Activated T-cell treated with anti-CD3 and anti-CD28 coated beads for 1 hour (primary cell): Measurements from ENCODE around the gene GNAS-AS1.
A peak's percentile ranks its signal among the peaks of the same experiment; 100 is the strongest.

Experiments used
- DNase-seq: peaks from one replicate; pipeline ENCODE4 v3.0.0-alpha.2; 2020; ENCODE audit warnings: low read depth

The GNAS-AS1 gene

DNA sequence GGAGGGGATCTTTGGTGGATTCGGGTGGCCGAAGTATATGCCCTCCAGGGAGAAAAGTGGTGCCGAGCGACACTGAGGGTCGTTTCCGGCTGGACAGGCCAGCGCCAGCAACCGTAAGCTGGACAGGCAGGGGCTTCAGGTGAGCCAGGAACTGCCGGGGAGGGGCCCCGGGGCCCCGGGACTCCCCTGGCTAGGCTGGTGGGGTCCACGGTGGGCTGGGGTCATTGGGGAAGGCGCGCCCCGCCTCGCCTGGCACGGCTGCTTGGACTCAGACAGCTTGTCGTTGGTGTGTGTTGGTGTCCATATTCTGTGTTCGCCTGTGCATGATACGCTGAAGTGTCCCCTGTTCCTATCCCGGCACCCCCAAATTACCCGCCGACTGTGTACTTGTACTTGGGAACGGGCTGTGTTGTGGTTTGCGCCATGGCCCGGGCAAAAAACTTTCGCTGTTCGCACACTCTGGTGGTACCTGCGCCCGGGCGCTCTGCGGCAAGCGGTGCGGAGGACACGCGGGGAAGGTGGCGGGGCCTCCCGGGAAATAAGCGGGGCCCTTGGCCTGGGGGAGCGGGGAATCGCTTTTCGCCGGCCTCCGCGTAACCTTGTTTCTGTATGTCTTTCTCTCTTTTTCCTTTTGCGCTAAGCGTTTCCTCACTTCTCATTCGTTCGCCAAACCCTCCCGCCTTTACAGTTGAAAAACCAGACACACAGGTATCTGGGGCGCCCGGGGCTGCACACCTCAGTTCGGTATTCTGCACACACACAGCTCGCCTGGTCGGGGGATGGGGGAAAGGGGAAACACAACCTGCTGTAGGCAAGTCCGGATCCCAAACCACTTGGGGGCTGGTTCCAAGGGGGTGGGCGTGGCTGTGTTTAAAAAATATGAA is 5.0 kb upstream of the GNAS-AS1 start:
- DNase-seq = no peak

DNA sequence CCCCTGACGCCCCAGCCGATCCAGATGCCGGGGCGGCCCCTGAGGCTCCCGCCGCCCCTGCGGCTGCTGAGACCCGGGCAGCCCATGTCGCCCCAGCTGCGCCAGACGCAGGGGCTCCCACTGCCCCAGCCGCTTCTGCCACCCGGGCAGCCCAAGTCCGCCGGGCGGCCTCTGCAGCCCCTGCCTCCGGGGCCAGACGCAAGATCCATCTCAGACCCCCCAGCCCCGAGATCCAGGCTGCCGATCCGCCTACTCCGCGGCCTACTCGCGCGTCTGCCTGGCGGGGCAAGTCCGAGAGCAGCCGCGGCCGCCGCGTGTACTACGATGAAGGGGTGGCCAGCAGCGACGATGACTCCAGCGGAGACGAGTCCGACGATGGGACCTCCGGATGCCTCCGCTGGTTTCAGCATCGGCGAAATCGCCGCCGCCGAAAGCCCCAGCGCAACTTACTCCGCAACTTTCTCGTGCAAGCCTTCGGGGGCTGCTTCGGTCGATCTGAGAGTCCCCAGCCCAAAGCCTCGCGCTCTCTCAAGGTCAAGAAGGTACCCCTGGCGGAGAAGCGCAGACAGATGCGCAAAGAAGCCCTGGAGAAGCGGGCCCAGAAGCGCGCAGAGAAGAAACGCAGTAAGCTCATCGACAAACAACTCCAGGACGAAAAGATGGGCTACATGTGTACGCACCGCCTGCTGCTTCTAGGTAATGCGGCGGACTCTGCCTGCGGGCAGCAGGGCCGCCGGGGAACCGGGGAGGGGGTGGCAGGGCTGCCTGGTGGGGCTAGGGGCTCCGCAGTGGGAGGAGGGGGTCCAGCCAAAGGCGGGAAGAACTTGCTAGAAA is 4.2 kb upstream of the GNAS-AS1 start:
- DNase-seq = no peak

DNA sequence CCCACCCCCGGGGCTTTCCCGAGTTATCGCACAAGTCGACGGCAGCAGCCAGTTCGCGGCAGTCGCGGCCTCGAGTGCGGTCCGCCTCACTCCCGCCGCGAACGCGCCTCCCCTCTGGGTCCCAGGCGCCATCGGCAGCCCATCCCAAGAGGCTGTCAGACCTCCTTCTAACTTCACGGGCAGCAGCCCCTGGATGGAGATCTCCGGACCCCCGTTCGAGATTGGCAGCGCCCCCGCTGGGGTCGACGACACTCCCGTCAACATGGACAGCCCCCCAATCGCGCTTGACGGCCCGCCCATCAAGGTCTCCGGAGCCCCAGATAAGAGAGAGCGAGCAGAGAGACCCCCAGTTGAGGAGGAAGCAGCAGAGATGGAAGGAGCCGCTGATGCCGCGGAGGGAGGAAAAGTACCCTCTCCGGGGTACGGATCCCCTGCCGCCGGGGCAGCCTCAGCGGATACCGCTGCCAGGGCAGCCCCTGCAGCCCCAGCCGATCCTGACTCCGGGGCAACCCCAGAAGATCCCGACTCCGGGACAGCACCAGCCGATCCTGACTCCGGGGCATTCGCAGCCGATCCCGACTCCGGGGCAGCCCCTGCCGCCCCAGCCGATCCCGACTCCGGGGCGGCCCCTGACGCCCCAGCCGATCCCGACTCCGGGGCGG is 3.4 kb upstream of the GNAS-AS1 start:
- DNase-seq = no peak

- DNase-seq = no peak
Measured at GRCh38 chr20:58853466-58853865, 2.8 kb upstream of the GNAS-AS1 start.

- peak; percentile 38 for DNase-seq
Measured at GRCh38 chr20:58852543-58853271, 2.0 kb upstream of the GNAS-AS1 start, which contains the start of gene GNAS. Gene GNAS, plus strand, starts transcription at chr20:58852716.

GRCh38 chr20:58851969-58852458 is 1.3 kb upstream of the GNAS-AS1 start:
- no peak for DNase-seq

- DNase-seq = no peak
Measured at GRCh38 chr20:58851221-58851968, 693 bp upstream of the GNAS-AS1 start.

- no peak for DNase-seq
Measured at GRCh38 chr20:58847463-58847862, 3.2 kb downstream of the GNAS-AS1 start.

DNA sequence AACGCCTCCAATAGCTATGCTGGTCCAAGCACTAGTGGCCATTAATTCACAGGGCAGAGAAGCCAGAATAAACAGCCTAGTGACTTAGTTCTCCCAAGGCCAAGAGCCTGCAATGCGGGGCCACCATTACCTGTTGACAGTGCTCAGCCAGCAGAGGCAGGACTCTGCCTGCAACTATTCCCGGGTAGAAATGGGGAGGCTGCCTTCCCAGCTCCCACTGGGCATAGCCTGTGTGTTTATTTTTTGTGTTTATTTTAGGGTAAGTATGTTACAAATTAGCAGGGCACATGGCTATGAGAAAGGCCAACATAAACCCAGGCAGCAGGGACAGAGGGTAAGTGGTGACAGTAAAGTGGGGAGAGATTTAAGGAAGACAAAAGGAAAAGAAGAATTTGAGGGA is 5.0 kb downstream of the GNAS-AS1 start:
- DNase-seq = no peak

- no peak for DNase-seq
Measured at GRCh38 chr20:58843128-58843556, 7.6 kb downstream of the GNAS-AS1 start.

GRCh38 chr20:58842276-58842675 is 8.4 kb downstream of the GNAS-AS1 start:
- no peak for DNase-seq

DNA sequence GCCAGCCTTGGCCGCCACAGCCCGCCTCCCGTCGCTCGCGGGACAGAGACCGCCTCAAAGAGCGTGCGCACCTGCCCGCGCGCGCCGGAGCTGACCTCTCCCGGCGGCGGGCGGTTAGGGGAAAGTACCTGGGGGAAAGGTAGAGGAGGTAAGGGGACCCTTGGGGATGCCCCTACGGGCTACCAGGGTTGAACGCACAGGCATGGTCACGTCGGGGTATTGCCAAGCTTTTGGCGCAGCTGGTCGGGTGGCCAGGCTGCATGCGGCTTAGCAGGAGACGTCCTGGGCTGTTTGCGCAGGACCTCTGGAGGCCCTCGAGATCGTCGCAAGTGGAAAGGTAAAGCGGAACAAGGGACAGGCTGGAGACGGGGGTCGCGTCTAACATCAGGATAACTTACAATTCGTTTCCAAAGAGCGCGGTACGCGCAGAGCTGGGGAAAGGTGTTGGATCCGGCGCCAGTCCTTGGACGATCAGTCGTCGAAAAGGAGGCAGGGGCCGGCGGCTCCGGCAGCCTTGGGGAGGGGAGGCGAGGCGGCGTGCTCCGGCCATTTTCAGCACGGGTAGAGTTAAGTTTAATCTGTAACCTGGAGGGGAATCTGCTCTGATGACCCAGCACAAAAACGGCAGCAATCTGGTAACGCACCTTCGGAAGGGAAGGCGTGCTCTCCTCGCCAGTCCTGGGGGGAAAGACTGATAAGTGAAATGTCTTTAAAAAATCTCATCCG is 9.0 kb downstream of the GNAS-AS1 start:
- DNase-seq = no peak

DNA sequence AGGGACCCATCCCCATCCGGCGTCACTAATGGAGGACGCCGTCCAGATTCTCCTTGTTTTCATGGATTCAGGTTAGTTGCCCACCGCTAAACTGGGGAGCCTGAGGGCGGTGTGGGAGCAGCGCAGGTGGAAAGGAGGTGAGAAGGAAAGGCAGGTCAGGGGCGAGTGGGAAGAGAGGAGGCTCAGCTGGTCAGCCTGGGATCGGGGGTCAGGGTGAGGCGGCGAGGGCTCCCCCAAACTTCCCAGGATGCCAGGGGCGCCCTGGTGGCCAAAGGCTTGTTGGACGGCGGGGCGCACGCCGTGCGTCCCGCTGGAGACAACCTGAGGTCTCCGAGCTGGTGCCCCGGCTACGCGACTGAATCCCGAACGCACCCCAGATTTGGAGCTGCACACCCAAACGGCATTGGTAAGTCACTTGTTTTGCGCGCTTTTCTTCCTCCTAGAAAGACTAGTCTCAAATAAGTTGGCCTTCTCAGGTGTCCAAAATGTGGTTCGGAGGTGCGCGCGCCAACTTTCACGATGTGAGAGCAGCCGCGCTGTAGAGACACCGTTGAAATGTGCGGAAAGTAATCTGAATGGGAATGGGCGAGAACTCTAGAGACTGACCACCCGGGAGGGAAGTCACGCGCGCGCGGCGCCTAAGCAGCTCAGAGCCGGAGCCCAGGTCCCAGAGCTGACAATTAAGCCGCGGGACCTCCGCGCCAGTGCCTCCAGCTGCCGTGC is 9.7 kb downstream of the GNAS-AS1 start:
- no peak for DNase-seq

DNA sequence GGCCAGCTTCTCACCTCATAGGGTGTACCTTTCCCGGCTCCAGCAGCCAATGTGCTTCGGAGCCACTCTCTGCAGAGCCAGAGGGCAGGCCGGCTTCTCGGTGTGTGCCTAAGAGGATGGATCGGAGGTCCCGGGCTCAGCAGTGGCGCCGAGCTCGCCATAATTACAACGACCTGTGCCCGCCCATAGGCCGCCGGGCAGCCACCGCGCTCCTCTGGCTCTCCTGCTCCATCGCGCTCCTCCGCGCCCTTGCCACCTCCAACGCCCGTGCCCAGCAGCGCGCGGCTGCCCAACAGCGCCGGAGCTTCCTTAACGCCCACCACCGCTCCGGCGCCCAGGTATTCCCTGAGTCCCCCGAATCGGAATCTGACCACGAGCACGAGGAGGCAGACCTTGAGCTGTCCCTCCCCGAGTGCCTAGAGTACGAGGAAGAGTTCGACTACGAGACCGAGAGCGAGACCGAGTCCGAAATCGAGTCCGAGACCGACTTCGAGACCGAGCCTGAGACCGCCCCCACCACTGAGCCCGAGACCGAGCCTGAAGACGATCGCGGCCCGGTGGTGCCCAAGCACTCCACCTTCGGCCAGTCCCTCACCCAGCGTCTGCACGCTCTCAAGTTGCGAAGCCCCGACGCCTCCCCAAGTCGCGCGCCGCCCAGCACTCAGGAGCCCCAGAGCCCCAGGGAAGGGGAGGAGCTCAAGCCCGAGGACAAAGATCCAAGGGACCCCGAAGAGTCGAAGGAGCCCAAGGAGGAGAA is 10.5 kb downstream of the GNAS-AS1 start:
- no peak for DNase-seq

- peak; percentile 33 for DNase-seq
Measured at GRCh38 chr20:58839474-58839874, 11.2 kb downstream of the GNAS-AS1 start.

- DNase-seq = no peak
Measured at GRCh38 chr20:58838174-58838573, 12.5 kb downstream of the GNAS-AS1 start.

DNA sequence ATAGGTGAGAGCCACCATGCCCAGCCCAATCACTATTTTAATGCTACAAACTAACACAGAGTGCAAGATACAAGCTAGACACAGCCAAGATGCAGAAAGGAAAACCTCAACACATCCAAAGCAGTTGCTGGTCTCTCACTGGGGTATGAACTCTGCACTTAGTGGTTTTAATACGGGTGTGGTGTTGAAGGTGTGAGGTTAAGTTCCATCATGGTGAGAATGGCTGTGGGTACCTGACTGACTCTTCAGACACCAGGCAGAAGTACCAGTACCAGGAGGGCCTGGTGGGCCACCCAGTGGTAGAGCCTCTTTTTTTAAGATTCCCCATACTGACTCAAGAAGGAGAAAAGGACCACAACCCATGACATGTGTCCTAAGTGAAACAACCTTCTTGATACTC is 13.0 kb downstream of the GNAS-AS1 start:
- no peak for DNase-seq

GRCh38 chr20:58836616-58837204 is 14.0 kb downstream of the GNAS-AS1 start:
- DNase-seq = no peak
